Measurements from ENCODE around the gene CLDN14. TPM values are rescaled to one million over a fixed set of nuclear protein-coding genes. Genes with fewer than 3 reads are reported as not detected.

The CLDN14 gene
- total RNA-seq, 1 experiment from 2014 or later = not detected

DNA sequence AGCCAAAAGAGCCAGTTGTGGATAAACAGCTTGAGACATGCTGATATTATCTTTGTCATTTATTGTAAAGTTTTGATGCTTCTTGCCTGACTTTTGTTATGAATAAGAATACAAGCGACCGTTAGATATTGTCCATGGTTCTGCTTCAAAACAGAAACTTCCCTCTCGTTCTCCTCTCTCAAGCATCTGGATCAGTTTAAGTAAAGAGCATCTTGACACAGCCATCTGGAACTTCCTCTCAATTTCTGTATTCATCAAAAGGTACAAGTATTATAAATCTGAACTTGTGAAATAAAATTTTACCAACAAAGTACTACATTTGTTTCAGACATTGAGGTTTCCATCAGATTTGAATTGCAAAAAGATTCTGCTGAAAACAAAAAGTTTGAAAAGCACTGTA lies 36.4 kb upstream of the CLDN14 start:
- TF ChIP-seq, protein P1, sequence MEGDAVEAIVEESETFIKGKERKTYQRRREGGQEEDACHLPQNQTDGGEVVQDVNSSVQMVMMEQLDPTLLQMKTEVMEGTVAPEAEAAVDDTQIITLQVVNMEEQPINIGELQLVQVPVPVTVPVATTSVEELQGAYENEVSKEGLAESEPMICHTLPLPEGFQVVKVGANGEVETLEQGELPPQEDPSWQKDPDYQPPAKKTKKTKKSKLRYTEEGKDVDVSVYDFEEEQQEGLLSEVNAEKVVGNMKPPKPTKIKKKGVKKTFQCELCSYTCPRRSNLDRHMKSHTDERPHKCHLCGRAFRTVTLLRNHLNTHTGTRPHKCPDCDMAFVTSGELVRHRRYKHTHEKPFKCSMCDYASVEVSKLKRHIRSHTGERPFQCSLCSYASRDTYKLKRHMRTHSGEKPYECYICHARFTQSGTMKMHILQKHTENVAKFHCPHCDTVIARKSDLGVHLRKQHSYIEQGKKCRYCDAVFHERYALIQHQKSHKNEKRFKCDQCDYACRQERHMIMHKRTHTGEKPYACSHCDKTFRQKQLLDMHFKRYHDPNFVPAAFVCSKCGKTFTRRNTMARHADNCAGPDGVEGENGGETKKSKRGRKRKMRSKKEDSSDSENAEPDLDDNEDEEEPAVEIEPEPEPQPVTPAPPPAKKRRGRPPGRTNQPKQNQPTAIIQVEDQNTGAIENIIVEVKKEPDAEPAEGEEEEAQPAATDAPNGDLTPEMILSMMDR (conservative IDR thresholded peaks at IDR 0.05) = no peak

More for the DNA sequence above, 36.4 kb upstream of the CLDN14 start:
- no peaks in the 10 kb centered on the region for H3K36me3 Mint-ChIP-seq (ENCODE audit: insufficient read depth in 1 of 3, low read depth in 3 of 3)
- Histone ChIP-seq H3K27me3 (ENCODE audit: insufficient read depth, low read length) (no peaks in the 10 kb centered on the region), H4K91ac (ENCODE audit: insufficient read length, low read depth, low read length) (no peak overlapping the region), H3K9me3 (ENCODE audit: control insufficient read depth, low read depth, low read length) (no peaks in the 10 kb centered on the region), H3K56ac (ENCODE audit: insufficient read length, low read depth, low read length) (no peak overlapping the region), H2BK120ac (ENCODE audit: low read depth, low read length, poor library complexity, severe bottlenecking) (no peak overlapping the region), H3K9ac (ENCODE audit: extremely low read depth, insufficient read length, low read length) (no peak overlapping the region), H2AK5ac (ENCODE audit: insufficient read length, low read length) (no peak overlapping the region), H2AFZ (ENCODE audit: low read length) (no peak overlapping the region), H4K5ac (ENCODE audit: insufficient read length, low read depth, low read length) (no peak overlapping the region), H3K18ac (ENCODE audit: insufficient read length, low read depth, low read length) (no peak overlapping the region), H2BK5ac (ENCODE audit: insufficient read length, low read length) (no peak overlapping the region), H3K79me2 (ENCODE audit: insufficient read depth, low read length) (no peaks in the 10 kb centered on the region), H3K23me2 (ENCODE audit: insufficient read length, low read depth, low read length, poor library complexity, severe bottlenecking) (no peaks in the 10 kb centered on the region), H3K79me1 (ENCODE audit: insufficient read depth, low read depth, low read length, poor library complexity, severe bottlenecking) (no peaks in the 10 kb centered on the region), H3K14ac (ENCODE audit: insufficient read depth, low read length) (no peak overlapping the region), H2BK20ac (ENCODE audit: low read depth, low read length, poor library complexity, severe bottlenecking) (no peak overlapping the region), H3K4ac (ENCODE audit: low read depth, low read length) (no peak overlapping the region), H4K8ac (replicated peaks; ENCODE audit: insufficient read length, low read depth, low read length) (no peak overlapping the region), H2BK15ac (ENCODE audit: low read depth, low read length) (no peak overlapping the region), H4K20me1 (ENCODE audit: control insufficient read depth, insufficient read depth, insufficient read length) (no peaks in the 10 kb centered on the region), H3K27ac (ENCODE audit: insufficient read length, low read depth, low read length) (no peak overlapping the region), H3K4me2 (ENCODE audit: insufficient read depth, insufficient read length, low read length) (no peak overlapping the region), H2BK12ac (ENCODE audit: insufficient read length, low read depth, low read length) (no peak overlapping the region), H3T11ph (ENCODE audit: low read length) (no peak overlapping the region), H3K4me1 (ENCODE audit: insufficient read depth, low read length) (no peaks in the 10 kb centered on the region), H3K23ac (ENCODE audit: insufficient read length, low read depth, low read length) (no peak overlapping the region)
- WGBS (ENCODE audit: extremely low coverage, insufficient read length, low lambda C conversion rate) = no CpG with 5 or more reads among the region's 3 CpGs
- no peak for DNase-seq
- no peak overlapping the region for H3K27ac Mint-ChIP-seq
- H3K4me3 Mint-ChIP-seq = no peak overlapping the region
- H3K4me1 Mint-ChIP-seq = no peaks in the 10 kb centered on the region
- H3K9me3 Mint-ChIP-seq = peaks cover 3 to 9% of the 10 kb centered on the region in 2 experiments; a peak in 3 of 5 replicates
- H3K27me3 Mint-ChIP-seq (ENCODE audit: low read depth) = peaks cover 4% of the 10 kb centered on the region

Data from H9 (cell line).